Esophagus squamous epithelium (tissue), 4 donors: Measurements from ENCODE around the gene NDST1.

Experiments used
- CTCF ChIP-seq, 6 experiments: fragments of 450-650 bp in 4 of 6; fragments of 200-600 bp in 2 of 6; sonication (generic) in 2 of 6; IDR thresholded peaks; one replicate each; pipeline ENCODE4 v1.5.1; 2016 to 2019; ENCODE audit warnings: antibody characterized with exemption in 6 of 6, mild to moderate bottlenecking in 4 of 6, moderate library complexity in 4 of 6
- POLR2A ChIP-seq, 4 donors: fragments of 450-650 bp; IDR thresholded peaks; one replicate each; pipeline ENCODE4 v1.6.1; 2017; ENCODE audit warnings: antibody characterized with exemption in 4 of 4, mild to moderate bottlenecking in 4 of 4, moderate library complexity in 3 of 4

DNA sequence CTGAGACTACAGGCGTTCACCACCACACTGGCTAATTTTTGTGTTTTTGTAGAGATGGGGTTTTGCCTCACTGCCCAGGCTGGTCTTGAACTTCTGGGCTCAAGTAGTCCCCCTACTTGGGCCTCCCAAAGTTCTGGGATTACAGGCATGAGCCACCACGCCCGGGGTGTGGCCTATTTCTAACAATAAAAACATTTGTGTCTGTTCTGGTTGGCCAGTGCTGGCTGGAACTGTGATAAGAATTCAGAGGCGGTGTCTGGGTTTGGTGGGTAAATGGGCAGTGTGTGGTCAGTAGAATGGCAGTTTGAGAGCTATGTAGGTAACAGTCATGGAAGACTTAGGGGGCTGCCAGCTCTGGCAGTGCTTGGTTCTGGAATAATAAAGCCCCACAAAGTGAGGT, 85.7 kb downstream of the NDST1 start:
- TF ChIP-seq CTCF (IDR thresholded peaks at IDR 0.05) (no peak), POLR2A (IDR thresholded peaks at IDR 0.05) (no peak)
